ENCODE results near the gene AK4.

The AK4 gene

DNA sequence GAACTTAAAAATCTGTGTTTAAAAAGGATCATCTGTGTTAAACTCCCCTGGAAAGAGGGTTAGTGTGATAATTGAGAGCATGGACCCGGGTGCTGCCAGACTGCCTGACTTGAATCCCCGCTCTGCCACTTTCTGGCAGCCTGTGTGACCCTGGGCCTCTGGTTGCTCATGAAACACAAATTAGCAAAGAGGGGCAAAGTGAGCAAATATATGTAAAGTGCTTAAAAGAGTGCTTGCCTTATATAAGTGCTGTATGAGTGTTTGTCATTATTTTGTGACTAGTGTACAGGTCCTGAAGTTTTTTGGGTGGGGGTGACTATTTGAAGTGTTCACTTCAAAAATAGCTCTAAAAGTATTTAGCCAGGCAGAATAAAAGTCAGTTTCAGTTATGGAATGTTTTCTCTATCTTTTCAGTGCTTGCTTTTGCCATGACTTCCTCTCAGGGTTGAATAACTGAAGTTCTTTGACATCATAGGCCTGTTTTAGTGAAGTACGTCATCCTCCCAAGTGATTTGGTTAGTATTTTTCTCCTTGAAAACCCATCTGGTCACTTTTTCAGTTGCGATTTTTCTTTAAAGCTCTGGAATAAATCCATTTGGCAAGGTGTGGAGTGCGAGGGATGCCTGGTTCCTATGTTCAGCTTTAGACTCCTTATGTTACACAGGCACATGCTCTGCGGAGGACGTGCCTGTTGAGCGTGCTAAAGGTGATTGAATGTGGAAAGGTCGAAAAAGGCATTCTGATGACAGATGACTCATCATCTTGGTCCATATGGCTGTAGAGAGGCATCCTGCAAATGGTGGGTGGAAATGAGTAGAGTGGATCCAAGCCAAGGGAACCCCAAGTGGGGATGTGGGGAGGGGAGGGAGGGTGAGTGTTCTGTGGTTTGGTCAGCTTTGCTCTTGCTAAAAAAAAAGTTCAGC, 47.8 kb downstream of the AK4 start:
- DNase-seq (ENCODE audit: low spot score) = no peak
- peak overlapping the region; percentile 86 to 87 for H3K27ac ChIP-seq
- peak overlapping the region; percentile 17 for H3K4me3 ChIP-seq
- TF ChIP-seq, protein P1, sequence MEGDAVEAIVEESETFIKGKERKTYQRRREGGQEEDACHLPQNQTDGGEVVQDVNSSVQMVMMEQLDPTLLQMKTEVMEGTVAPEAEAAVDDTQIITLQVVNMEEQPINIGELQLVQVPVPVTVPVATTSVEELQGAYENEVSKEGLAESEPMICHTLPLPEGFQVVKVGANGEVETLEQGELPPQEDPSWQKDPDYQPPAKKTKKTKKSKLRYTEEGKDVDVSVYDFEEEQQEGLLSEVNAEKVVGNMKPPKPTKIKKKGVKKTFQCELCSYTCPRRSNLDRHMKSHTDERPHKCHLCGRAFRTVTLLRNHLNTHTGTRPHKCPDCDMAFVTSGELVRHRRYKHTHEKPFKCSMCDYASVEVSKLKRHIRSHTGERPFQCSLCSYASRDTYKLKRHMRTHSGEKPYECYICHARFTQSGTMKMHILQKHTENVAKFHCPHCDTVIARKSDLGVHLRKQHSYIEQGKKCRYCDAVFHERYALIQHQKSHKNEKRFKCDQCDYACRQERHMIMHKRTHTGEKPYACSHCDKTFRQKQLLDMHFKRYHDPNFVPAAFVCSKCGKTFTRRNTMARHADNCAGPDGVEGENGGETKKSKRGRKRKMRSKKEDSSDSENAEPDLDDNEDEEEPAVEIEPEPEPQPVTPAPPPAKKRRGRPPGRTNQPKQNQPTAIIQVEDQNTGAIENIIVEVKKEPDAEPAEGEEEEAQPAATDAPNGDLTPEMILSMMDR (IDR thresholded peaks at IDR 0.05) = no peak

DNA sequence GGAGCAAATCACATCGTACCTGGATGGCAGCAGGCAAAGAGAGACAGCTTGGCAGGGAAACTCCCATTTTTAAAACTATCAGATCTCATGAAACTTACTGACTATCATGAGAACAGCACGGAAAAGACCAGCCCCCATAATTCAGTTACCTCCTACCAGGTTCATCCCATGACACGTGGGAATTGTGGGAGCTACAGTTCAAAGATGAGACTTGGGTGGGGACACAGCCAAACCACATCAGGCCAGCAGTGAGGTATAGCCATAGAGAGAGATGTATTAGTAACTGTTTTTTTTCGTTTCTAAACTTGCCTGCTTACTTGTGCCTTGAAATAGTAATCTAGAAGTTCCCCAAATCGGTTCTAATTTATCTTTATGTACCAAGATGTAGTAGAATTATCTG, 48.9 kb downstream of the AK4 start:
- no peak for DNase-seq (ENCODE audit: low spot score)
- no peak overlapping the region for H3K4me3 ChIP-seq
- H3K27ac ChIP-seq = peak overlapping the region in 1 of 2 donors; percentile 87
- TF ChIP-seq, protein P1 (IDR thresholded peaks at IDR 0.05) = no peak

DNA sequence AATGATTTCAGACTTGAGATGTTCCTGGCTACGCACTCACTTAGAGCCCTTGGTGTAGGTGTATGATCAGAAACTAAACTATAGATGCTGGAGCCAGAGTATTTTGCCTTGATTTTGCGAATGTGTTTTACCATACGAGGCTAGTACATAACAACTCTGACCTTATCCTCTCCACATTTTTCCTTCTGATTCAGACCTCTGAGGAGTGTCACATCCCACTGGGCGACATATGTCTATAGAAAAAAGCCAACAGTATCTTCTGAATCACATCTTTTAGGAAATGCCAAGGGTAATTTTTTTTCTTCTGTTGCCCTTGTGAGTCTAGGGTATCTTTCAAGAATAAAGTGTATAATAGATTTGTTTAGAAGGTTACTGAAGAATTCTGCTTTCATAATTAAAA, 49.6 kb downstream of the AK4 start:
- TF ChIP-seq, protein P1 (IDR thresholded peaks at IDR 0.05) = no peak
- no peak overlapping the region for H3K27ac ChIP-seq
- no peak for DNase-seq (ENCODE audit: low spot score)
- H3K4me3 ChIP-seq = no peak overlapping the region

DNA sequence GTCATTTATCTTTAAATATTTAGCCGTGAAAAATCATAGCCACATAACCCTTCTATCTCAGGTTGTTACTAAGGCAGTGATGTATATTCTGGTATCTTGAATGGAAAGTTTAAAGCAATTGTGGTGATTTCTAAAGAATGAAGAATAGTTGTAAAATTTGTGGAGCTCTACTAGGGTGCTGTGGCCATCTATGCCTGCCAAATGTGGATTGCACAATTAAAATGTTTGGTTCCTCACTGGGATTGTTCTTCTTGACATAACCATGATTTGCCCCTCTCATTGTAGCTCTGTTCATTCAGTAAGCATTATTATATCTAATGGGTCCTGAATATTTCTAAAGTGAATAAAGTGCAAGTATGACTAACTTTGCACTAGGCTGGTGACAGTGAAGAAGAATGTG, 50.1 kb downstream of the AK4 start:
- DNase-seq (ENCODE audit: low spot score) = no peak
- H3K27ac ChIP-seq = no peak overlapping the region
- TF ChIP-seq, protein P1 (IDR thresholded peaks at IDR 0.05) = no peak
- no peak overlapping the region for H3K4me3 ChIP-seq

DNA sequence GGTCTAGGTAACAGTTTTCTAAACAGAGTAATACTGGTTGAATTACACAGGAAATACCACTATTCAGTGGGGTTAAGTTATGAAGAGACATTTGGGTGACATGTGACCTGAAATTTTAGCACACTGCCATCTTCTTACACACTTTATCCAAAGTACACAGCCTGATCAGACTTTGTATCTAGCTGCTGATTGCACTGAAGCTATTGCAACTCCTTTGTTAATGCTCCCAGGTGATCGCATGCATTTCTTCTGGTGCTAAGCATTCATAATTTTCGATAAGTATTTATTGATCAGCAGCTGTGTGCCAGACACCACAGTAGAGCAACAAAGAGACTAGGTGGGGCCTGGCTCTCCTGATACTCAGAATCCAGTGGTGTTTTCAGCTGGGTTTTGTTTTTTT, 52.4 kb downstream of the AK4 start:
- TF ChIP-seq, protein P1 (IDR thresholded peaks at IDR 0.05) = no peak
- H3K27ac ChIP-seq = no peak overlapping the region
- no peak for DNase-seq (ENCODE audit: low spot score)
- H3K4me3 ChIP-seq = no peak overlapping the region

DNA sequence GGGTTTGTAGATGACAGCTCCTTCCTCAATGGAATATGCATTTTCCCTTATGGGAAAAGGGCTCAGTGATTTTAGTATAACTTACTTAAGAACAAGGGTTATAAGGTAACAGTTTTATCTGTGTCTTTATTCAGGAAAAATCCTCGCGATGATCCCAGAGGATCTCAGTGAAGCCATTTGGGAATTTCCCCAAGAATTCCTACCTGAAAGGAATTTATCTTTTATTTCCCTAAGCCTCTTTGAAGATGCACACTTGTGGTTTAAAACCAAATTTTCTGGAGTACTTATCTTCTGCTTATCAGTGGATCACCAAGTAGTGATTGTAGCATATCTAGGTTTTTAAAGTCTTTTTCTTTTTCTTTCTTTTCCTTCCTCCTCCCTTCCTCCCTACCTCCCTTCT, 58.8 kb downstream of the AK4 start:
- TF ChIP-seq, protein P1 (IDR thresholded peaks at IDR 0.05) = no peak
- H3K4me3 ChIP-seq = no peak overlapping the region
- H3K27ac ChIP-seq = no peak overlapping the region
- no peak for DNase-seq (ENCODE audit: low spot score)

DNA sequence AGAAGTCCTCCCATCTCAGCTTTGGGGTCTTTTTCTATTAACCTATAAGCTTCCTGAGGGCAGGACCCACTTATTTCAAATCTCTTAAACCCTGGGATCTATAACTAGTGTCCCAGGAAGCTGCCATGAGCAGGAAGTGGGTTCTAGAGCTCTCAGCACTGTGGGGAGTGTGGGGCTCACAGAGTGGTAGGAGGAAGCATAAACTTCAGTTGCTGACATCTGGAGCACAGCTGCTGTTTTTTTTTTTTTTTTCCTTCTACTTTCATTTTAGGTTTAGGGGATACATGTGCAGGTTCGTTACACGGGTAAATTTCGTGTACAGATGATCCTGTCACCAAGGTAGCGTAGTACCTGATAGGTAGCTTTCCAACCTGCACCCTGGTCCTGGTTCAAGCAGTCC, 59.3 kb downstream of the AK4 start:
- Histone ChIP-seq H3K27ac (no peak overlapping the region), H3K4me3 (no peak overlapping the region)
- TF ChIP-seq, protein P1 (IDR thresholded peaks at IDR 0.05) = no peak
- DNase-seq (ENCODE audit: low spot score) = no peak

Data from coronary artery (tissue), 2 donors.